Thymus (tissue), 2 donors: Measurements from ENCODE around the gene PLIN5. TPM values are rescaled to one million over a fixed set of nuclear protein-coding genes. Genes with fewer than 3 reads are reported as not detected.

ENCODE experiments used
- polyA plus RNA-seq: library from polyadenylated mRNA; stranded (reverse); fragments of 200-250 nt; gene quantifications from one replicate; pipeline ENCODE4 v1.2.3, GENCODE V29; 2013
- total RNA-seq: library from RNA; stranded (reverse); fragments of 120-200 nt; gene quantifications from one replicate; pipeline ENCODE4 v1.2.4, GENCODE V29; 2013
- donor health status: healthy.

Gene PLIN5
- total and polyA plus RNA-seq, 2 donors, result 1.2 to 12.3 TPM

Other genes starting within 250 kb of the PLIN5 start
- gene TMIGD2, start 232.8 kb downstream of the PLIN5 start, total RNA-seq, result 87.9 TPM
- 64.8 TPM for gene TMIGD2, start 232.8 kb downstream of the PLIN5 start, polyA plus RNA-seq
- gene FSD1, start 230.6 kb downstream of the PLIN5 start, total RNA-seq, result 4.3 TPM
- 19.2 TPM for gene FSD1, start 230.6 kb downstream of the PLIN5 start, polyA plus RNA-seq
- gene STAP2, start 196.4 kb downstream of the PLIN5 start, total RNA-seq, result 20.8 TPM
- gene STAP2, start 196.4 kb downstream of the PLIN5 start, polyA plus RNA-seq, result 21.3 TPM
- 7.8 TPM for gene MPND, start 191.7 kb downstream of the PLIN5 start, total RNA-seq
- gene MPND, start 191.7 kb downstream of the PLIN5 start, polyA plus RNA-seq, result 16.9 TPM
- 15.4 TPM for gene SH3GL1, start 134.7 kb downstream of the PLIN5 start, total RNA-seq
- gene SH3GL1, start 134.7 kb downstream of the PLIN5 start, polyA plus RNA-seq, result 40.6 TPM
- 19.5 TPM for gene CHAF1A, start 132.6 kb downstream of the PLIN5 start, total RNA-seq
- 3.5 TPM for gene CHAF1A, start 132.6 kb downstream of the PLIN5 start, polyA plus RNA-seq
- gene UBXN6, start 77.4 kb downstream of the PLIN5 start, total RNA-seq, result 45.1 TPM
- 126 TPM for gene UBXN6, start 77.4 kb downstream of the PLIN5 start, polyA plus RNA-seq
- 26.2 TPM for gene HDGFL2, start 62.9 kb downstream of the PLIN5 start, total RNA-seq
- 36.9 TPM for gene HDGFL2, start 62.9 kb downstream of the PLIN5 start, polyA plus RNA-seq
- gene PLIN4, start 16.7 kb downstream of the PLIN5 start, total RNA-seq, result 0.19 TPM
- gene PLIN4, start 16.7 kb downstream of the PLIN5 start, polyA plus RNA-seq, result 2.3 TPM
- 0.52 TPM for gene LRG1, start 4.8 kb upstream of the PLIN5 start, total RNA-seq
- 2.1 TPM for gene LRG1, start 4.8 kb upstream of the PLIN5 start, polyA plus RNA-seq
- gene SEMA6B, start 24.5 kb upstream of the PLIN5 start, total RNA-seq, result 0.85 TPM
- gene SEMA6B, start 24.5 kb upstream of the PLIN5 start, polyA plus RNA-seq, result 4.7 TPM
- gene TNFAIP8L1, start 104.3 kb upstream of the PLIN5 start, total RNA-seq, result 5.1 TPM
- 6.9 TPM for gene TNFAIP8L1, start 104.3 kb upstream of the PLIN5 start, polyA plus RNA-seq
- gene MYDGF, start 135.1 kb upstream of the PLIN5 start, total RNA-seq, result 41.9 TPM
- gene MYDGF, start 135.1 kb upstream of the PLIN5 start, polyA plus RNA-seq, result 53.5 TPM
- 13.4 TPM for gene DPP9, start 188.6 kb upstream of the PLIN5 start, total RNA-seq
- 37.9 TPM for gene DPP9, start 188.6 kb upstream of the PLIN5 start, polyA plus RNA-seq